Measurements from ENCODE around the gene MGMT. TPM values are rescaled to one million over a fixed set of nuclear protein-coding genes. Genes with fewer than 3 reads are reported as not detected.

Gene MGMT
- total and polyA plus RNA-seq, 4 donors = 28.2 to 79.1 (median 46.0) TPM

- DNase-seq (ENCODE audit: low spot score) = peak; percentile 14
- no peaks in the 10 kb centered on the region for H3K9me3 ChIP-seq (ENCODE audit: control insufficient read depth in 4 of 4, low read length in 3 of 4)
- no peak overlapping the region for H3K4me3 ChIP-seq (ENCODE audit: low read depth in 1 of 3, low read length in 3 of 3)
- no peak overlapping the region for H3K9ac ChIP-seq (ENCODE audit: low read depth in 1 of 2, low read length in 2 of 2)
- H3K4me1 ChIP-seq (ENCODE audit: control insufficient read depth in 4 of 4, insufficient read depth in 4 of 4, low read length in 3 of 4) = peaks cover 0 to 5% (median 2%) of the 10 kb centered on the region in 4 donors
- TF ChIP-seq, protein P1, sequence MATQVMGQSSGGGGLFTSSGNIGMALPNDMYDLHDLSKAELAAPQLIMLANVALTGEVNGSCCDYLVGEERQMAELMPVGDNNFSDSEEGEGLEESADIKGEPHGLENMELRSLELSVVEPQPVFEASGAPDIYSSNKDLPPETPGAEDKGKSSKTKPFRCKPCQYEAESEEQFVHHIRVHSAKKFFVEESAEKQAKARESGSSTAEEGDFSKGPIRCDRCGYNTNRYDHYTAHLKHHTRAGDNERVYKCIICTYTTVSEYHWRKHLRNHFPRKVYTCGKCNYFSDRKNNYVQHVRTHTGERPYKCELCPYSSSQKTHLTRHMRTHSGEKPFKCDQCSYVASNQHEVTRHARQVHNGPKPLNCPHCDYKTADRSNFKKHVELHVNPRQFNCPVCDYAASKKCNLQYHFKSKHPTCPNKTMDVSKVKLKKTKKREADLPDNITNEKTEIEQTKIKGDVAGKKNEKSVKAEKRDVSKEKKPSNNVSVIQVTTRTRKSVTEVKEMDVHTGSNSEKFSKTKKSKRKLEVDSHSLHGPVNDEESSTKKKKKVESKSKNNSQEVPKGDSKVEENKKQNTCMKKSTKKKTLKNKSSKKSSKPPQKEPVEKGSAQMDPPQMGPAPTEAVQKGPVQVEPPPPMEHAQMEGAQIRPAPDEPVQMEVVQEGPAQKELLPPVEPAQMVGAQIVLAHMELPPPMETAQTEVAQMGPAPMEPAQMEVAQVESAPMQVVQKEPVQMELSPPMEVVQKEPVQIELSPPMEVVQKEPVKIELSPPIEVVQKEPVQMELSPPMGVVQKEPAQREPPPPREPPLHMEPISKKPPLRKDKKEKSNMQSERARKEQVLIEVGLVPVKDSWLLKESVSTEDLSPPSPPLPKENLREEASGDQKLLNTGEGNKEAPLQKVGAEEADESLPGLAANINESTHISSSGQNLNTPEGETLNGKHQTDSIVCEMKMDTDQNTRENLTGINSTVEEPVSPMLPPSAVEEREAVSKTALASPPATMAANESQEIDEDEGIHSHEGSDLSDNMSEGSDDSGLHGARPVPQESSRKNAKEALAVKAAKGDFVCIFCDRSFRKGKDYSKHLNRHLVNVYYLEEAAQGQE (IDR thresholded peaks at IDR 0.05) = no peak
- TF ChIP-seq, protein P2, sequence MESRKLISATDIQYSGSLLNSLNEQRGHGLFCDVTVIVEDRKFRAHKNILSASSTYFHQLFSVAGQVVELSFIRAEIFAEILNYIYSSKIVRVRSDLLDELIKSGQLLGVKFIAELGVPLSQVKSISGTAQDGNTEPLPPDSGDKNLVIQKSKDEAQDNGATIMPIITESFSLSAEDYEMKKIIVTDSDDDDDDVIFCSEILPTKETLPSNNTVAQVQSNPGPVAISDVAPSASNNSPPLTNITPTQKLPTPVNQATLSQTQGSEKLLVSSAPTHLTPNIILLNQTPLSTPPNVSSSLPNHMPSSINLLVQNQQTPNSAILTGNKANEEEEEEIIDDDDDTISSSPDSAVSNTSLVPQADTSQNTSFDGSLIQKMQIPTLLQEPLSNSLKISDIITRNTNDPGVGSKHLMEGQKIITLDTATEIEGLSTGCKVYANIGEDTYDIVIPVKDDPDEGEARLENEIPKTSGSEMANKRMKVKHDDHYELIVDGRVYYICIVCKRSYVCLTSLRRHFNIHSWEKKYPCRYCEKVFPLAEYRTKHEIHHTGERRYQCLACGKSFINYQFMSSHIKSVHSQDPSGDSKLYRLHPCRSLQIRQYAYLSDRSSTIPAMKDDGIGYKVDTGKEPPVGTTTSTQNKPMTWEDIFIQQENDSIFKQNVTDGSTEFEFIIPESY (IDR thresholded peaks at IDR 0.05) = no peak
- no peak for TF ChIP-seq RAD21 (IDR thresholded peaks at IDR 0.05)
- no peaks in the 10 kb centered on the region for H3K27me3 ChIP-seq (ENCODE audit: control insufficient read depth in 4 of 4, insufficient read depth in 4 of 4, low read length in 3 of 4)
- no peak overlapping the region for H3K27ac ChIP-seq (ENCODE audit: low read depth in 1 of 2, low read length in 2 of 2)
- WGBS = 42% methylated on average over 12 of the region's 12 CpGs
- no peaks in the 10 kb centered on the region for H3K36me3 ChIP-seq (ENCODE audit: control insufficient read depth in 4 of 4, insufficient read depth in 3 of 4, low read depth in 1 of 4, low read length in 3 of 4)
These were observed 347.9 kb downstream of the MGMT start for GRCh38 chr10:129814681-129815646.

DNA sequence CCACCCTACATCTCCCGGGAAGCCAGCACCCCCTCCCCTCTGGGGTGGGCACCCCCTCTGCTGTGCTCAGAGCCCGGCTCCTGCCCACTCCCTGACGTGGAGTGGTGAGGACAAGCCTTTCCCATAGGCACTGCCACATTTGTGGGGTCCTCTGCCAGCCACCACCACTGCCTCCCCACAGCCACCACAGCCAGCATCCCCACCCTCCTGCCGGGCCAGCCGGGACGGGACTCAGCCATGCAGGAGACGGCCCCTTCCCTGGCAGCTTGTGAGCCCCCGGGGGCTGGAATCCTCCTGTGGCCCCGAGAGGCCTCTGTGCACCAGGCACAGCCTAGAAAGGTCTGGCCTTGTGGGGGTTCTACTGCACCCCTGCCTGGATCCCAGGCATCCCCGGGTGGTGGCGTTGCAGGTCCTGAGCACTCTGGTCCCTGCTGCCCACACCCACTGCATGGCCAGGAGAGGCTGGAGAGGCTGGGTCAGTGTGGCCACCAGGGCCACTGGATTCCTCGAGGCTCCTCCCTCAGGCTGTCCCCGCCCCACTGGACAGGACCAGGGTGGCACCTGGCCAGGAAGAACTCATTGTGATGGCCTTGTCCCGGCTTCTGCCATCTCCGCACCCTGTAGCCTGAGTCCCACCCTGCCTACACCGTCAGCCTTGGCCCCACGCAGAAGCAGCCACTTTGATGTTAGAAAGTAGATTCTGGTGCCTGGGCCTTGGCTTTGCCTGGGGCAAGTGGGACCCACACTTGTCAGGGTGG lies 349.0 kb downstream of the MGMT start:
- Histone ChIP-seq H3K27me3 (ENCODE audit: control insufficient read depth in 4 of 4, insufficient read depth in 4 of 4, low read length in 3 of 4) (no peaks in the 10 kb centered on the region), H3K4me3 (ENCODE audit: low read depth in 1 of 3, low read length in 3 of 3) (no peak overlapping the region), H3K36me3 (ENCODE audit: control insufficient read depth in 4 of 4, insufficient read depth in 3 of 4, low read depth in 1 of 4, low read length in 3 of 4) (no peaks in the 10 kb centered on the region), H3K9me3 (ENCODE audit: control insufficient read depth in 4 of 4, low read length in 3 of 4) (no peaks in the 10 kb centered on the region), H3K27ac (ENCODE audit: low read depth in 1 of 2, low read length in 2 of 2) (no peak overlapping the region), H3K4me1 (ENCODE audit: control insufficient read depth in 4 of 4, insufficient read depth in 4 of 4, low read length in 3 of 4) (peaks cover 0 to 5% (median 2%) of the 10 kb centered on the region in 4 donors), H3K9ac (ENCODE audit: low read depth in 1 of 2, low read length in 2 of 2) (no peak overlapping the region)
- peak; percentile 30 for DNase-seq (ENCODE audit: low spot score)
- 92% methylated on average over 17 of the region's 17 CpGs for WGBS
- TF ChIP-seq FOXA1 (IDR thresholded peaks at IDR 0.05) = no peak
- no peak for TF ChIP-seq FOXA2 (IDR thresholded peaks at IDR 0.05)
- no peak for TF ChIP-seq RAD21 (IDR thresholded peaks at IDR 0.05)
- no peak for TF ChIP-seq SP1 (IDR thresholded peaks at IDR 0.05)
- no peak for TF ChIP-seq GABPA (IDR thresholded peaks at IDR 0.05 in 1 of 2, conservative IDR thresholded peaks at IDR 0.05 in 1 of 2)

GRCh38 chr10:129816656-129817045 lies 349.6 kb downstream of the MGMT start:
- no peaks in the 10 kb centered on the region for H3K27me3 ChIP-seq (ENCODE audit: control insufficient read depth in 4 of 4, insufficient read depth in 4 of 4, low read length in 3 of 4)
- H3K9me3 ChIP-seq (ENCODE audit: control insufficient read depth in 4 of 4, low read length in 3 of 4) = no peaks in the 10 kb centered on the region
- no peak overlapping the region for H3K4me3 ChIP-seq (ENCODE audit: low read depth in 1 of 3, low read length in 3 of 3)
- DNase-seq (ENCODE audit: low spot score) = no peak
- no peak overlapping the region for H3K9ac ChIP-seq (ENCODE audit: low read depth in 1 of 2, low read length in 2 of 2)
- no peak overlapping the region for H3K27ac ChIP-seq (ENCODE audit: low read depth in 1 of 2, low read length in 2 of 2)
- no peaks in the 10 kb centered on the region for H3K36me3 ChIP-seq (ENCODE audit: control insufficient read depth in 4 of 4, insufficient read depth in 3 of 4, low read depth in 1 of 4, low read length in 3 of 4)
- WGBS = 94% methylated on average over 8 of the region's 8 CpGs
- H3K4me1 ChIP-seq (ENCODE audit: control insufficient read depth in 4 of 4, insufficient read depth in 4 of 4, low read length in 3 of 4) = peaks cover 0 to 5% (median 2%) of the 10 kb centered on the region in 4 donors
- TF ChIP-seq FOXA1 (IDR thresholded peaks at IDR 0.05) (no peak), NR2F2 (IDR thresholded peaks at IDR 0.05) (no peak), SP1 (IDR thresholded peaks at IDR 0.05) (no peak), HNF4A (conservative IDR thresholded peaks at IDR 0.05) (no peak), RAD21 (IDR thresholded peaks at IDR 0.05) (no peak), JUND (IDR thresholded peaks at IDR 0.05) (no peak), ATF3 (IDR thresholded peaks at IDR 0.05) (no peak), HNF4G (IDR thresholded peaks at IDR 0.05) (no peak), GABPA (IDR thresholded peaks at IDR 0.05 in 1 of 2, conservative IDR thresholded peaks at IDR 0.05 in 1 of 2) (no peak), MAX (IDR thresholded peaks at IDR 0.05) (no peak), YY1 (IDR thresholded peaks at IDR 0.05) (no peak), EGR1 (IDR thresholded peaks at IDR 0.05; ENCODE audit: low read depth in 2 of 2) (no peak)
- TF ChIP-seq, protein P3, sequence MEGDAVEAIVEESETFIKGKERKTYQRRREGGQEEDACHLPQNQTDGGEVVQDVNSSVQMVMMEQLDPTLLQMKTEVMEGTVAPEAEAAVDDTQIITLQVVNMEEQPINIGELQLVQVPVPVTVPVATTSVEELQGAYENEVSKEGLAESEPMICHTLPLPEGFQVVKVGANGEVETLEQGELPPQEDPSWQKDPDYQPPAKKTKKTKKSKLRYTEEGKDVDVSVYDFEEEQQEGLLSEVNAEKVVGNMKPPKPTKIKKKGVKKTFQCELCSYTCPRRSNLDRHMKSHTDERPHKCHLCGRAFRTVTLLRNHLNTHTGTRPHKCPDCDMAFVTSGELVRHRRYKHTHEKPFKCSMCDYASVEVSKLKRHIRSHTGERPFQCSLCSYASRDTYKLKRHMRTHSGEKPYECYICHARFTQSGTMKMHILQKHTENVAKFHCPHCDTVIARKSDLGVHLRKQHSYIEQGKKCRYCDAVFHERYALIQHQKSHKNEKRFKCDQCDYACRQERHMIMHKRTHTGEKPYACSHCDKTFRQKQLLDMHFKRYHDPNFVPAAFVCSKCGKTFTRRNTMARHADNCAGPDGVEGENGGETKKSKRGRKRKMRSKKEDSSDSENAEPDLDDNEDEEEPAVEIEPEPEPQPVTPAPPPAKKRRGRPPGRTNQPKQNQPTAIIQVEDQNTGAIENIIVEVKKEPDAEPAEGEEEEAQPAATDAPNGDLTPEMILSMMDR (IDR thresholded peaks at IDR 0.05; ENCODE audit: low read depth, low read length, missing input control) = no peak

Measured in liver (tissue), 9 donors.